Keratinocyte (primary cell): Measurements from ENCODE around the gene OMP.

ENCODE experiments used
- EZH2 ChIP-seq: IDR thresholded peaks from one replicate; pipeline ENCODE4 v1.6.1; 2012; ENCODE audit warnings: inconsistent platforms, mild to moderate bottlenecking, low read length, moderate library complexity
- TF ChIP-seq, protein P1 (sequence below), 3 experiments: IDR thresholded peaks in 1 of 3; conservative IDR thresholded peaks in 1 of 3; optimal IDR thresholded peaks in 1 of 3; 2 replicates in 2 of 3; 3 replicates in 1 of 3; pipeline versions ENCODE3 to v1.5.1; 2011; ENCODE audit warnings: low read length in 3 of 3, mild to moderate bottlenecking in 3 of 3, moderate library complexity in 2 of 3, control low read depth in 1 of 3, inconsistent platforms in 1 of 3; ENCODE audit not compliant: insufficient read depth in 2 of 3; ENCODE audit errors: extremely low read depth in 1 of 3

- TF ChIP-seq, protein P1, sequence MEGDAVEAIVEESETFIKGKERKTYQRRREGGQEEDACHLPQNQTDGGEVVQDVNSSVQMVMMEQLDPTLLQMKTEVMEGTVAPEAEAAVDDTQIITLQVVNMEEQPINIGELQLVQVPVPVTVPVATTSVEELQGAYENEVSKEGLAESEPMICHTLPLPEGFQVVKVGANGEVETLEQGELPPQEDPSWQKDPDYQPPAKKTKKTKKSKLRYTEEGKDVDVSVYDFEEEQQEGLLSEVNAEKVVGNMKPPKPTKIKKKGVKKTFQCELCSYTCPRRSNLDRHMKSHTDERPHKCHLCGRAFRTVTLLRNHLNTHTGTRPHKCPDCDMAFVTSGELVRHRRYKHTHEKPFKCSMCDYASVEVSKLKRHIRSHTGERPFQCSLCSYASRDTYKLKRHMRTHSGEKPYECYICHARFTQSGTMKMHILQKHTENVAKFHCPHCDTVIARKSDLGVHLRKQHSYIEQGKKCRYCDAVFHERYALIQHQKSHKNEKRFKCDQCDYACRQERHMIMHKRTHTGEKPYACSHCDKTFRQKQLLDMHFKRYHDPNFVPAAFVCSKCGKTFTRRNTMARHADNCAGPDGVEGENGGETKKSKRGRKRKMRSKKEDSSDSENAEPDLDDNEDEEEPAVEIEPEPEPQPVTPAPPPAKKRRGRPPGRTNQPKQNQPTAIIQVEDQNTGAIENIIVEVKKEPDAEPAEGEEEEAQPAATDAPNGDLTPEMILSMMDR (optimal IDR thresholded peaks at IDR 0.05 in 1 of 3, IDR thresholded peaks at IDR 0.05 in 1 of 3, conservative IDR thresholded peaks at IDR 0.05 in 1 of 3; ENCODE audit: extremely low read depth in 1 of 3, insufficient read depth in 2 of 3, low read length in 3 of 3): no peak
- no peak for TF ChIP-seq EZH2
Observed at GRCh38 chr11:77135069-77135468, 32.4 kb downstream of the OMP start.
